HG02973 (cell line): ENCODE measurements around the gene SAXO1.

Experiments used
- ATAC-seq: cut with Tn5 transposase; IDR thresholded peaks from one replicate; pipeline ENCODE4 v1.9.1; 2021; ENCODE audit warnings: moderate library complexity; ENCODE audit not compliant: unreplicated experiment

SAXO1 gene

GRCh38 chr9:18920141-18921084 is 112.6 kb downstream of the SAXO1 start:
- no peak for ATAC-seq

DNA sequence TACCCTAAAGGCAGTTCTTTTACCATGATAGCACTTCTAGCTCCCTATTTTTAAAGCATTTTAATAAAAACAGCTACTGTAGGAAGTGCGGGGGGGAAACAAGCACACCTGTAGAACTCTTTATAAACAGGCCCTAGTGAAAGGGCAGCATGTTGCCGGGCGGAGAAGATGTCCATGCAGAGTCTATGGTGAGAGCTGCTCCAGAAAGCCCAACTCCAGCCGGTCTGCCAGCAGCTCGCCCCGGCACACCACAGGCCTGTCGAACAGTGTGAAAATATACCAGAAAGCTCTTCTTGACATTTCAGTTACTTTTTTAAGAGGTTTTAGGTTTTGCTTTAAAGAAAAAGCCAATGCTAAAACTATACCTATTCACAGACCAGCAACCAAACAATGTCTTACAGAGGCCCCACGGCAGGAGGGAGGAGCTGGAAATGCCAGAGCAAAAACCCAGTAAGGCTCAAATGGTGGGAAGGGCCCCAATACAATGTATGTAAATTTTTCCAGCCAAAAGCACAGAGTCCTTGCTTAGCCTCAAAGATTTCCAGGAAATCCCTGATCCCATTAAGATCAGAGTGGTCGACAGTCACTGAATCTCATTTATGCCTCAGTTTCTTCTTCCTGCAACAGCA is 121.2 kb downstream of the SAXO1 start:
- no peak for ATAC-seq

DNA sequence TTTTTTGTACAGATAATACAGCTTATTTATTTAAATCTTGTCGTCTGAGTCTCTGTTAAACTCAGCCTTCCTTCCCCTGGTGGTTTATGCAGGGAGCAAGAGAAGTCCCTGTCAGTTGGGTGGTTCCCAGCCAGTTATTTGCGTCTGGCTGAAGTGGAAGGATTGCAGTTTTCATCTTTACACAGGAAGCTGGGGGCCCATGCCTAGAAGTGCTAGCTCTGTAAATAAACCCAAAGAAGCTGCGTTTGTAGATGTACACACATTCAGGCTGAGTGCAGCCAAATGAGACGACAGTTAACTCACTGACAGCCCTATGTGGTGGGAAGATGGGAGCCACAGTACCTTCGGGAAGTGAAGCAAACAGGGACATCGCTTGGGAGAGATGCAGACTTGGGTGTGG is 122.1 kb downstream of the SAXO1 start:
- no peak for ATAC-seq

GRCh38 chr9:18910435-18910834 is 122.6 kb downstream of the SAXO1 start:
- ATAC-seq, result no peak

- ATAC-seq, result no peak
Measured at GRCh38 chr9:18909140-18910018, 123.6 kb downstream of the SAXO1 start.

- ATAC-seq, result no peak
Measured at GRCh38 chr9:18907927-18908625, 124.9 kb downstream of the SAXO1 start.

DNA sequence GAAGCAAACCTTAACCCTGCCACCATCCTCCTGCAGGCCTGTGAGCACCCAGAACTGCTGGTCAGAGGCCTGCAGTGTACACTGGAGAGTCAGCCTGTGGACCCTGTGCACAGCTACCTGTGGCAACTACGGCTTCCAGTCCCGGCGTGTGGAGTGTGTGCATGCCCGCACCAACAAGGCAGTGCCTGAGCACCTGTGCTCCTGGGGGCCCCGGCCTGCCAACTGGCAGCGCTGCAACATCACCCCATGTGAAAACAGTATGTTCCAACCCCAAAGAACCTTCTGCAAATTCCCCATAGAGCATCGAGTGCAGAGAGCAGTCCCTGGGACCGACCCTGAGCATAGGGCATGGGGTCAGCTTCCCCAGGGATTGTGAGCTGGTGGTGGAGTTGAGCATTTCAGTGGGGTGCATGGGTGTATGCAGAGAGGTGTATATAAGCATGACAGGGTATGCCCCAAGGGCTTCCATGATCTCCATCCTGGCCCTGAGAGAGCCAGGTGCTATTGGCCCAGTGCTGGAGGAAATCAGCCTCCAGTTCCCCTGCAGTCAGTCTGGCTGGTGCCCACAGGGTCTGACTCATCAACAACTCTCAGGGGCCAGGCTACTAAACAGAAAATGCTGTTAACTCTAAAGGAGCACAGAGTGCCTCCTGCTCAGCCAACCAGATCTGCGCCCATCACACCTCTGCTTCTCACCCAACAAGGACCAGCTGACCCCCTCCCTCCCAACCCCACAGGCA is 126.2 kb downstream of the SAXO1 start:
- no peak for ATAC-seq

GRCh38 chr9:18905883-18906629 is 127.0 kb downstream of the SAXO1 start:
- ATAC-seq, result peak; percentile 44

GRCh38 chr9:18905028-18905882 is 127.8 kb downstream of the SAXO1 start:
- no peak for ATAC-seq

DNA sequence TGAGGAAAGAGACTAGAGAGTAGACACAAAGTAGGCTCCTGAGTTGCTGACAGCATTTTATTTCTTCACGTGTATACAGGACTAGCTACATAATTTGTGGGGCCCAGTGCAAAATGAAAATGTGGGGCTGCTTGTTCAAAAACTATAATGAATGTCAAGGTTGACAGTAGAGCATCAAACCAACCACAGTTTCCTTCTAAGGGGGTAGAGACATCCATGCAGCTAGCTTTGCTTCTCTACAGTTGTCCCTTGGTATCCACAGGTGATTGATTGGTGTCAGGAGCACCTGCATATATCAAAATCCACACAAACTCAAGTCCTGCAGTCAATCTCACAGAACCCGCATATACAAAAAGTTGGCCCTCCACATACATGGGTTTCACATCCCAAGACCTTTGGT is 129.6 kb downstream of the SAXO1 start:
- ATAC-seq, result no peak

DNA sequence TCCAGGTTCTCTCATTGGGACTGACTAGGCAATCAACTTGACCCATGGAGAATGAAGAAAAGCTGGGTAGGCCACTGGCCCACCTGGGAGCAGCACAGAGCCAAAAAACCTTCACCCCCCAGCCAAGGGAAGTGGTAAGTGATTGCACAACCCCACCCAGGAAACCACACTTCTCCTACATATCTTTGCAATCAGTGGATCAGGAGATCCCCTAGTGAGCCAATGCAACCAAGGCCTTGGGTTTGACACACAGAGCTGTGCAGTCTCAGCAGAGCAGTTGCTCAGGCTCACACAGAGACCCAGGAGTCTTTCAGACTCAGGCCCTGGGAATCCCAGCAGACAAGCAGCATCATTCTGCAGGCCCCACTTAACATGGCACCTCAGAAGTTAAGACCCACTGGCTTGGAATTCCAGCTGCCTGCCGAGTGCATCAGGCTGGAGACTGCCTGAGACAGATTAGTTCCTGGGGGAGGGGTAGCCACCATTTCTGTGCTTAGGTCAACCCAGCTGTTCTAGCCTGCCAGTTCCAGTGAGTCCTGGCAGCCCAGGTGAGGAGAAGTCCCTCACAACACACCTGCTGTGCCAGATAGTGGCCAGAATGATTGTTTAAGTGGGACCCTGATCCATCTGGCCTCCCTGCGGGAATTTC is 136.4 kb downstream of the SAXO1 start:
- ATAC-seq, result no peak

DNA sequence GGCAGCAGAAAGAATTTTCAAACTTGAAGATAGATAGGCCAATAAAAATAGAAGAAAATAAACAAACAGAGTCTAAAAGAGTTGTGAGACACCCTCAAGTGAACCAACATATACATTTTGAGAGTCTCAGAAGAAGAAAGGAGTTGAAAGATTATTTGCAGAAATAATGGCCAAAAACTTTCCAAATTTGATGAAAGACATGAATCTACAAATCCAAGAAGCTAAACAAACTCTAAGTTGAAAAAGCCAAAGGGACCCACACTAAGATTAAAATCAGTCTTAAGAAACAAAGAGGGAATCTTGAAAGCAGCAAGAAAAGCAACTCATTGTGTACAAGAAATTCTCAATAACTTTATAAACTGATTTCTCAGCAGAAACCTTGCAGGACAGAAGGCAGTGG is 137.0 kb downstream of the SAXO1 start:
- no peak for ATAC-seq

DNA sequence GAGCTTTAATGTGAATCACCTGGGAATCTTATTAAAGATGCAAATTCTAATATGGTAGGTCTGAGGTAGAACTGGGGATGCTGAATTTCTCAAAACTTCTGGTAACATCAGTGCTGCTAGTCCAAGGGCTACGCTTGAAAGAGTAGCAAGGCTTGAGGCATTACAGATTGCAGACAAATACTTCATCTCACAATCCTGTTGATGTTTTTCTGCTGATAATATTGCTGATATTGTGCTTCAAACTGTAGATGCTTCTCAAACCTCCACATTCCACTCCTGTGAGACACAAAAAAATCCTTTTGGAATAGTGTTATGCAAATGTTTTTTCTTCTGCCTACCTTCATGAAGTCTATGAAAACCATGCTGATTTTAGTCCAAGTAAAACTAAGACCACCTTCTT is 139.5 kb downstream of the SAXO1 start:
- no peak for ATAC-seq

DNA sequence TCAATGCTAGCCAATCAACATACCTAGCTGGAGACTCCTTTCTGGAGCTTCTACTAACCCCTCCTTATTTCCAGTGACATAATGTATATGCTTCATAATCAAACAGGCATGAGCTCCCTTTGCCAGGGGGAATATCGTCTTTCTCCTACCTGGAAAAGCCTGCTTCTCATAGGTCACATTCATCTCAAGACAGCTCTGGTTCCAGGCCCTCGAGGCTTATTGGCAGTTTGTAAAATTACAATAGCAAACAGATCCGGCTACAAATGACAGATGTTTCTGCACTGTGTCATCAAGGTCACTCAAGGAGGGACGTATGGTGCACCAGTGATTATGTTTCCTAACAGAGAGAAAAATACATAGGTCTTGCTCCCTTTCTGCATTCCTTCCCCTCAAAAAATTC is 140.0 kb downstream of the SAXO1 start:
- no peak for ATAC-seq

DNA sequence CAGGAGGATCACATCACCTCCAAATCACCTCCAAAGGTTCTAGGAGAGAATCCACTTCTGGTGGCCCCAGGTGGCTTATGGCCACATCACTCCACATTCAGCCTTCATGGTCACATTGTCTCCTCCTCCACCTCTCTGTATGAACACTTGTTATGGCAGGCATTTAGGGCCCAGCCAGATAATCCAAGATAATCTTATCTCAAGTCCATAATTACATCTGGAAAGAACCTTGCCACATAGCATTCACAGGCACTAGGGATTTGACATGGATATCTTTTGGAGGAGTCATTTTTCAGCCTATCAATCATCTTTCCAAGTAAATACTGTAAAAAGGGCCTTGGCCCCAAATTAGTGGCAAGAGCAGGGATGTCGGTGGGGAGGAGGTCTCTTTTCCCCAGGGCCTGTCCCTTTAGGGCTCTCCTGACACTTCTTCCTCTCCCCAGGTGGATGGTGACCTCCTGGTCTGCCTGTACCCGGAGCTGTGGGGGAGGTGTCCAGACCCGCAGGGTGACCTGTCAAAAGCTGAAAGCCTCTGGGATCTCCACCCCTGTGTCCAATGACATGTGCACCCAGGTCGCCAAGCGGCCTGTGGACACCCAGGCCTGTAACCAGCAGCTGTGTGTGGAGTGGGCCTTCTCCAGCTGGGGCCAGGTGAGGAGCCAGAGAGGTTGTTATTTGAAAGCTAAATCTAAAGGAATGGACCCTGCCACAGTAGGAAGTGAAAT is 140.9 kb downstream of the SAXO1 start:
- ATAC-seq, result no peak

GRCh38 chr9:18890372-18890771 is 142.6 kb downstream of the SAXO1 start:
- peak; percentile 84 for ATAC-seq

DNA sequence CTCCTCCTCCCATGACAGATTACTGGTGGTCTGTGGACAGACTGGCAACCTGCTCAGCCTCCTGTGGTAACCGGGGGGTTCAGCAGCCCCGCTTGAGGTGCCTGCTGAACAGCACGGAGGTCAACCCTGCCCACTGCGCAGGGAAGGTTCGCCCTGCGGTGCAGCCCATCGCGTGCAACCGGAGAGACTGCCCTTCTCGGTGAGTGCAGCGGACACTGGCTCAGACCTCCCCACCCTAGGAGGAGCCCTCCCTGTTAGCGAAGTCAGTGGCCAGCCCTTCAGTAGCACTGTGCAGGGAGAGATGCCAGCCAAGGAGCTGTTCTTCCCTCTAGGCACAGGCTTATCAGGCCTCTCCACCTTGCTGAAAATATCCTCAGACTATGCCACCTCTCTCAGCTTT is 143.5 kb downstream of the SAXO1 start:
- ATAC-seq, result no peak
